ENCODE data around the gene SLC5A9. TPM values are rescaled to one million over a fixed set of nuclear protein-coding genes. Genes with fewer than 3 reads are reported as not detected.
"Not testable (repeated sequence)": the region's sequence is repeated elsewhere in the genome, so short reads cannot be mapped to it uniquely, and the experiment has no call there.

Gene SLC5A9
- total RNA-seq, 1 donor from 2014 or later = not detected

DNA sequence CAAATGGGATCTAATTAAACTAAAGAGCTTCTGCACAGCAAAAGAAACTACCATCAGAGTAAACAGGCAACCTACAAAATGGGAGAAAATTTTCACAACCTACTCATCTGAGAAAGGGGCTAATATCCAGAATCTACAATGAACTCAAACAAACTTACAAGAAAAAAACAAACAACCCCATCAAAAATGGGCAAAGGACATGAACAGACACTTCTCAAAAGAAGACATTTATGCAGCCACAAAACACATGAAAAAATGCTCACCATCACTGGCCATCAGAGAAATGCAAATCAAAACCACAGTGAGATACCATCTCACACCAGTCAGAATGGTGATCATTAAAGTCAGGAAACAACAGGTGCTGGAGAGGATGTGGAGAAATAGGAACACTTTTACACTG, 59.8 kb downstream of the SLC5A9 start:
- not testable (repeated sequence) for FAIRE-seq; H3K79me2 ChIP-seq (ENCODE audit: insufficient read depth, low read length); H3K4me1 Mint-ChIP-seq (ENCODE audit: low read depth, unreplicated experiment)

DNA sequence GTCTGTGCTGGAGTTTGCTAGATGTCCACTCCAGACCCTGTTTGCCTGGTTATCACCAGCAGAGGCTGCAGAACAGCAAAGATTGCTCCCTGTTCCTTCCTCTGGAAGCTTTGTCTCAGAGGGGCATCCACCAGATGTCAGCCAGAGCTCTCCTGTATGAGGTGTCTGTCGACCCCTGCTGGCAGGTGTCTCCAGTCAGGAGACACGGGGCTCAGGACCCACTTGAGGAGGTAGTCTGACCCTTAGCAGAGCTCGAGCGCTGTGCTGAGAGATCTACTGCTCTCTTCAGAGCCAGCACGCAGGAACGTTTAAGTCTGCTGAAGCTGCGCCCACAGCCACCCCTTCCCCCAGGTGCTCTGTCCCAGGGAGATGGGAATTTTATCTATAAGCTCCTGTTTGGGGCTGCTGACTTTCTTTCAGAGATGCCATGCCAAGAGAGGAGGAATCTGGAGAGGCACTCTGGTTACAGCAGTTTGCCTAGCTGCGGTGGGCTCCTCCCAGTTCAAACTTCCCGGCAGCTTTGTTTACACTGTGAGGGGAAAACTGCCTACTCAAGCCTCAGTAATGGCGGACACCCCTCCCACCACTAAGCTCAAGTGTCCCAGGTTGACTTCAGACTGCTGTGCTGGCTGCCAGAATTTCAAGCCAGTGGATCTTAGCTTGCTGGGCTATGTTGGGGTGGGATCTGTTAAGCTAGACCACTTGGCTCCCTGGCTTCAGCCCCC, 62.3 kb downstream of the SLC5A9 start:
- not testable (repeated sequence) for H3K36me3 Mint-ChIP-seq (ENCODE audit: low read depth, unreplicated experiment); DNase-seq (ENCODE audit: low read depth); H3K27ac ChIP-seq (ENCODE audit: low read depth, low read length); H3K27me3 ChIP-seq (ENCODE audit: insufficient read depth, low read length); FAIRE-seq; H4K20me1 ChIP-seq (ENCODE audit: insufficient read depth, low read length); H2AFZ ChIP-seq (ENCODE audit: low read depth, low read length); H3K36me3 ChIP-seq (ENCODE audit: insufficient read depth, low read length); H3K9me3 ChIP-seq (ENCODE audit: insufficient read depth, low read depth, low read length); H3K4me3 ChIP-seq (ENCODE audit: insufficient read depth, low read depth, low read length); H3K9ac ChIP-seq (ENCODE audit: low read length); H3K4me3 Mint-ChIP-seq (ENCODE audit: unreplicated experiment); H3K4me1 ChIP-seq (ENCODE audit: insufficient read depth, low read length); H3K79me2 ChIP-seq (ENCODE audit: insufficient read depth, low read length); H3K4me2 ChIP-seq (ENCODE audit: low read length); H3K27me3 Mint-ChIP-seq (ENCODE audit: low read depth, unreplicated experiment); H3K27ac Mint-ChIP-seq (ENCODE audit: unreplicated experiment); H3K4me1 Mint-ChIP-seq (ENCODE audit: low read depth, unreplicated experiment)
- peaks cover 11% of the 10 kb centered on the region for H3K9me3 Mint-ChIP-seq (ENCODE audit: unreplicated experiment)

More for the DNA sequence above, 59.8 kb downstream of the SLC5A9 start:
- H3K9me3 ChIP-seq (ENCODE audit: insufficient read depth, low read depth, low read length); H3K27me3 Mint-ChIP-seq (ENCODE audit: low read depth, unreplicated experiment); H3K36me3 ChIP-seq (ENCODE audit: insufficient read depth, low read length); H4K20me1 ChIP-seq (ENCODE audit: insufficient read depth, low read length); DNase-seq (ENCODE audit: low read depth); H3K4me3 Mint-ChIP-seq (ENCODE audit: unreplicated experiment); H3K4me3 ChIP-seq (ENCODE audit: insufficient read depth, low read depth, low read length); H3K4me2 ChIP-seq (ENCODE audit: low read length); H3K4me1 ChIP-seq (ENCODE audit: insufficient read depth, low read length); H3K27ac ChIP-seq (ENCODE audit: low read depth, low read length); H3K27ac Mint-ChIP-seq (ENCODE audit: unreplicated experiment); H3K27me3 ChIP-seq (ENCODE audit: insufficient read depth, low read length); H3K9ac ChIP-seq (ENCODE audit: low read length); H2AFZ ChIP-seq (ENCODE audit: low read depth, low read length); H3K36me3 Mint-ChIP-seq (ENCODE audit: low read depth, unreplicated experiment); H3K9me3 Mint-ChIP-seq (ENCODE audit: unreplicated experiment): not testable (repeated sequence)

DNA sequence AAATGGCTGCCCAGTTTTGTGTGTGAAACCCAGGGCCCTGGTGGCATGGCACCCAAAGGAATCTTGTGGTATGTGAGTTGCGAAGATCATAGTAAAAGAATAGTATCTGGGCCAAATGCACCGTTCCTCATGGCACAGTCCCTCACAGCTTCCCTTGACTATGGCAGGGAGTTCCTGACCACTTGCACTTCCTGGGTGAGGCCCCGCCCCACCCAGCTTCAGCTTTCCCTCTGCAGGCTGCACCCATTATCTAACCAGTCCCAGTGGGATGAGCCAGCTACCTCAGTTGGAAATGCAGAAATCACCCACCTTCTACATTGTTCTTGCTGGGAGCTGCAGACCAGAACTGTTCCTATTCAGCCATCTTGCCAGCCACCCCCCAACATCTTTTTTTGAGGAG, 63.0 kb downstream of the SLC5A9 start:
- TF ChIP-seq, protein P1, sequence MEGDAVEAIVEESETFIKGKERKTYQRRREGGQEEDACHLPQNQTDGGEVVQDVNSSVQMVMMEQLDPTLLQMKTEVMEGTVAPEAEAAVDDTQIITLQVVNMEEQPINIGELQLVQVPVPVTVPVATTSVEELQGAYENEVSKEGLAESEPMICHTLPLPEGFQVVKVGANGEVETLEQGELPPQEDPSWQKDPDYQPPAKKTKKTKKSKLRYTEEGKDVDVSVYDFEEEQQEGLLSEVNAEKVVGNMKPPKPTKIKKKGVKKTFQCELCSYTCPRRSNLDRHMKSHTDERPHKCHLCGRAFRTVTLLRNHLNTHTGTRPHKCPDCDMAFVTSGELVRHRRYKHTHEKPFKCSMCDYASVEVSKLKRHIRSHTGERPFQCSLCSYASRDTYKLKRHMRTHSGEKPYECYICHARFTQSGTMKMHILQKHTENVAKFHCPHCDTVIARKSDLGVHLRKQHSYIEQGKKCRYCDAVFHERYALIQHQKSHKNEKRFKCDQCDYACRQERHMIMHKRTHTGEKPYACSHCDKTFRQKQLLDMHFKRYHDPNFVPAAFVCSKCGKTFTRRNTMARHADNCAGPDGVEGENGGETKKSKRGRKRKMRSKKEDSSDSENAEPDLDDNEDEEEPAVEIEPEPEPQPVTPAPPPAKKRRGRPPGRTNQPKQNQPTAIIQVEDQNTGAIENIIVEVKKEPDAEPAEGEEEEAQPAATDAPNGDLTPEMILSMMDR (IDR thresholded peaks at IDR 0.05; ENCODE audit: insufficient read depth, low read depth, low read length) = no peak
- no peak for TF ChIP-seq EZH2 (IDR thresholded peaks at IDR 0.05; ENCODE audit: insufficient read depth, low read length)
- no peak for FAIRE-seq

More for the DNA sequence above, 63.0 kb downstream of the SLC5A9 start:
- Histone ChIP-seq H3K4me3 (ENCODE audit: insufficient read depth, low read depth, low read length) (no peak overlapping the region), H2AFZ (ENCODE audit: low read depth, low read length) (no peak overlapping the region), H3K4me2 (ENCODE audit: low read length) (no peak overlapping the region), H3K79me2 (ENCODE audit: insufficient read depth, low read length) (no peaks in the 10 kb centered on the region), H3K27ac (ENCODE audit: low read depth, low read length) (no peak overlapping the region), H3K36me3 (ENCODE audit: insufficient read depth, low read length) (no peaks in the 10 kb centered on the region), H3K4me1 (ENCODE audit: insufficient read depth, low read length) (no peaks in the 10 kb centered on the region), H3K9me3 (ENCODE audit: insufficient read depth, low read depth, low read length) (no peaks in the 10 kb centered on the region), H3K9ac (ENCODE audit: low read length) (no peak overlapping the region), H3K27me3 (ENCODE audit: insufficient read depth, low read length) (no peaks in the 10 kb centered on the region), H4K20me1 (ENCODE audit: insufficient read depth, low read length) (no peaks in the 10 kb centered on the region)
- peaks cover 9% of the 10 kb centered on the region for H3K9me3 Mint-ChIP-seq (ENCODE audit: unreplicated experiment)
- no peak overlapping the region for H3K4me3 Mint-ChIP-seq (ENCODE audit: unreplicated experiment)
- no peaks in the 10 kb centered on the region for H3K4me1 Mint-ChIP-seq (ENCODE audit: low read depth, unreplicated experiment)
- no peak for DNase-seq (ENCODE audit: low read depth)
- no peak overlapping the region for H3K27ac Mint-ChIP-seq (ENCODE audit: unreplicated experiment)
- no peaks in the 10 kb centered on the region for H3K27me3 Mint-ChIP-seq (ENCODE audit: low read depth, unreplicated experiment)
- peaks cover 3% of the 10 kb centered on the region for H3K36me3 Mint-ChIP-seq (ENCODE audit: low read depth, unreplicated experiment)

Data from astrocyte (in vitro differentiated cells and primary cell).